Thoracic aorta (tissue), 2 donors: ENCODE measurements around the gene TBATA. TPM values are rescaled to one million over a fixed set of nuclear protein-coding genes. Genes with fewer than 3 reads are reported as not detected.

Source experiments
- ATAC-seq: fragments of 150-250 bp; one replicate; pipeline ENCODE4 v1.8.0; 2017; ENCODE audit warnings: low read depth; ENCODE audit not compliant: insufficient number of reproducible peaks, low FRiP score
- DNase-seq: peaks from one replicate; pipeline ENCODE4 v3.0.0-alpha.2; 2020; ENCODE audit warnings: low spot score
- H3K27ac ChIP-seq, 2 donors: fragments of 200-600 bp; sonication (generic); 1 replicate in 1 of 2; 2 replicates in 1 of 2; pipeline ENCODE4 v1.5.1; 2016; ENCODE audit warnings: mild to moderate bottlenecking in 2 of 2, moderate library complexity in 2 of 2
- H3K27me3 ChIP-seq: fragments of 200-600 bp; sonication (generic); replicated peaks from 2 replicates; pipeline ENCODE4 v1.6.0; 2016; ENCODE audit warnings: mild to moderate bottlenecking; ENCODE audit not compliant: insufficient read depth
- H3K36me3 ChIP-seq: fragments of 200-600 bp; sonication (generic); one replicate; pipeline ENCODE4 v1.5.1; 2016
- H3K4me1 ChIP-seq, 2 donors: fragments of 200-600 bp; sonication (generic); 1 replicate in 1 of 2; 2 replicates in 1 of 2; pipeline versions ENCODE4 v1.5.1 to v1.6.0; 2016; ENCODE audit warnings: low read depth in 2 of 2, mild to moderate bottlenecking in 1 of 2; ENCODE audit not compliant: control insufficient read depth in 1 of 2
- H3K4me3 ChIP-seq: fragments of 200-600 bp; sonication (generic); 2 replicates; pipeline ENCODE4 v1.5.1; 2016; ENCODE audit warnings: mild to moderate bottlenecking
- H3K9me3 ChIP-seq: fragments of 200-600 bp; sonication (generic); 2 replicates; pipeline ENCODE4 v1.5.1; 2016
- total RNA-seq, 2 donors: library from RNA; depleted of rRNA; stranded (reverse); fragments of >200 nt; gene quantifications; one replicate each; pipeline versions ENCODE4 v1.1.0 to v1.2.3, GENCODE V29; 2016
- TF ChIP-seq, protein P1 (sequence below): fragments of 200-600 bp; sonication (generic); IDR thresholded peaks from one replicate; pipeline ENCODE4 v1.5.1; 2019; ENCODE audit warnings: antibody characterized with exemption

TBATA gene
- total RNA-seq, 2 donors from 2014 or later = not detected

DNA sequence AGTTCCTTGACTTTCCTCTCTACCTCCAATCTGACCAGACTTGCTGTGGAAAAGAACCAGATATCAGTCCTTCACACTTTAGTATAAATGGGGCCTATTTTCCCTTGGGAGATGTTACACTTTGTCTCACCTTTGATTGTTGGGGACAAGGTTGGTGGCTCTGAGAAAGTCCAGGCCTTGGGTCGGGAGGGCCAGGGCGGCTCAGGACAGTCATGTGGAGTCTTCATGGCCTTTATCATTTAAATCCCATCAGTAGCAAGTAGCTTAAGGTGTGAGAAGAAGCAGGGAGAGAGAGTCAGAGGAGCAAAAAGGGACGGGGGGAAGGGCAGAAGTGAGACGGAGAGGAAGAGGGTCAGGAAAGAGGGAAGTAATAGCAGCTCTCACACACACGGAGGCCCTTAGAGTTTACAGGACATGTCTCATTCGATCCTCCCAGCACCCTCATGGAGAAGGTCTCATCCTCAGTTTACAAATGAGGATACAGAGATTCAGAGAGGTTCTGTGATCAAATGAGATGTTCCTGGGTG lies 40.5 kb downstream of the TBATA start:
- Histone ChIP-seq H3K4me3 (no peak overlapping the region), H3K36me3 (no peaks in the 10 kb centered on the region), H3K27me3 (no peaks in the 10 kb centered on the region), H3K4me1 (peaks cover 4 to 21% of the 10 kb centered on the region in 2 donors), H3K9me3 (no peaks in the 10 kb centered on the region), H3K27ac (no peak overlapping the region)
- TF ChIP-seq, protein P1, sequence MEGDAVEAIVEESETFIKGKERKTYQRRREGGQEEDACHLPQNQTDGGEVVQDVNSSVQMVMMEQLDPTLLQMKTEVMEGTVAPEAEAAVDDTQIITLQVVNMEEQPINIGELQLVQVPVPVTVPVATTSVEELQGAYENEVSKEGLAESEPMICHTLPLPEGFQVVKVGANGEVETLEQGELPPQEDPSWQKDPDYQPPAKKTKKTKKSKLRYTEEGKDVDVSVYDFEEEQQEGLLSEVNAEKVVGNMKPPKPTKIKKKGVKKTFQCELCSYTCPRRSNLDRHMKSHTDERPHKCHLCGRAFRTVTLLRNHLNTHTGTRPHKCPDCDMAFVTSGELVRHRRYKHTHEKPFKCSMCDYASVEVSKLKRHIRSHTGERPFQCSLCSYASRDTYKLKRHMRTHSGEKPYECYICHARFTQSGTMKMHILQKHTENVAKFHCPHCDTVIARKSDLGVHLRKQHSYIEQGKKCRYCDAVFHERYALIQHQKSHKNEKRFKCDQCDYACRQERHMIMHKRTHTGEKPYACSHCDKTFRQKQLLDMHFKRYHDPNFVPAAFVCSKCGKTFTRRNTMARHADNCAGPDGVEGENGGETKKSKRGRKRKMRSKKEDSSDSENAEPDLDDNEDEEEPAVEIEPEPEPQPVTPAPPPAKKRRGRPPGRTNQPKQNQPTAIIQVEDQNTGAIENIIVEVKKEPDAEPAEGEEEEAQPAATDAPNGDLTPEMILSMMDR = no peak
- DNase-seq = no peak
- no peak for ATAC-seq

DNA sequence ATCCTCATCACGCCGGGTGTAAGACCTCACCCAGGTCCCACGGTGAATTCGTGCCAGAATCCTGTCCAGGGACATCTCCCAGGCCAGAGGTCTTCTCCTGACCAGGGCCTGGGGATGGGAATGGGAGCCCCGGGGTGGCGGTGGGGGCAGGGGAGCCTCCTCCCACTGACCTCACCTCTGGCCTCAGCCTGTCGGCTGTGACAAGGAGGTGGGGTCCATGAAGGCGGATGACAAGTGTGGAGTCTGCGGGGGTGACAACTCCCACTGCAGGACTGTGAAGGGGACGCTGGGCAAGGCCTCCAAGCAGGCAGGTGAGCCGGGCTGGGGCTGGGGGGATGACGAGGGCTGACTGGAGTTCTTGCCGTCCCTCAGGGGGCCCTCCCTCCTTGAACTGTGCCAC lies 41.3 kb downstream of the TBATA start:
- TF ChIP-seq, protein P1 = no peak
- DNase-seq = no peak
- Histone ChIP-seq H3K36me3 (no peaks in the 10 kb centered on the region), H3K4me1 (peaks cover 4 to 21% of the 10 kb centered on the region in 2 donors), H3K27me3 (no peaks in the 10 kb centered on the region), H3K27ac (no peak overlapping the region), H3K4me3 (no peak overlapping the region), H3K9me3 (no peaks in the 10 kb centered on the region)
- ATAC-seq = no peak

DNA sequence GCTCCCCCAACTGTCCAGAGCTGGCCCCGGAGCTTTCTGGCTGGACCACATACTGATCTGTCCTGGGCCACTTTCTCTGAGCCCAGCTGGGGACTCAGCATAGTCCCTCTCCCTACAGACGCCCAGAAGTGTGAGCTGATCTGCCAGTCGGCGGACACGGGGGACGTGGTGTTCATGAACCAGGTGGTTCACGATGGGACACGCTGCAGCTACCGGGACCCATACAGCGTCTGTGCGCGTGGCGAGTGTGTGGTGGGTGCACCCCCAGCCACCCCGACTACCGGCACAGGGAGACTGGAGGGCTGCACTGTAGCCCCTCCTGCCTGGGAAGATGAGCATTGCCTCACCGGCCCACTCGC lies 41.8 kb downstream of the TBATA start:
- Histone ChIP-seq H3K4me1 (peaks cover 4 to 21% of the 10 kb centered on the region in 2 donors), H3K4me3 (no peak overlapping the region), H3K36me3 (no peaks in the 10 kb centered on the region), H3K27me3 (no peaks in the 10 kb centered on the region), H3K9me3 (no peaks in the 10 kb centered on the region), H3K27ac (no peak overlapping the region)
- DNase-seq (no peak), ATAC-seq (no peak)
- TF ChIP-seq, protein P1 = no peak

DNA sequence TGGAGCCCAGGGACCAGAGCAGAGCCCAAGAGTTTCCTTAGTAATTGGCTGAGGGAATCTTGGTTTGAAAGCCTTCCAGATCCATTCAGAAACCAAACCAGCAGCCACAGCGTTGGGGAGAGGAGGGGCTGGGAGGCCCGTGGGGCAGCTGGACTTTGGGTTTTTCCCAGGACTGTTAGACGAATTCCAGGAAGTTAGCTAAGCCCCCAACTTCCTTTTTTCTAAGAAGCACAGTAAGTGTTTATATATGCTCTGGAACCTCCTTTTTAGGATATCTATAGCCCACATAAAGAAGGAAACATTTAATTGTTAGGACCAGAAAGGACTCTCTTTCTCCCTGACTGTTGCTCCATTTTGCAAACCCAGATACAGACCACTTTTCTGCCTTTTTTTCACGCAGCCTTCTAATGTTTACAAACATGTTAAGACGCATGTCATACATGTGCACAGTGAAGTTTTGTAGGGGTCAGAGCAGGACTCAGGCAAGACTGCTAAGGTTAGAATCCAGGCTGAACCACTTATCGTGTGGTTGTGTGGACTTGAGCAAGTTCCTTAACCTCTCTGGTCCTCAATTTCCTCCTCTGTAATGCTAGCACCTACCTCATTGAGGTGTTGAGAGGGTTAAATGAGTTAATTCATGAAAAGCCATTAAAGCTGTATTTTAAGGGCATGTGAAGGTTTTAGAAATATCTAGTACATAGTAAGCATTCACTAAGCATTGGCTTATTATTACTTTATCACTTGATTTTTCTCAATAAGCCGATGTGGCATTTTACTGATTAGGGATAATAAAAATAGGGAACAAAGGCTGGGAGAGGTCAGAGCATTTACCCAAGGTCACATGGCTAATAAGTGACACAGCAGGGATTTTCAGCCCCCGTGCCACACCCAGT lies 42.4 kb downstream of the TBATA start:
- DNase-seq = no peak
- TF ChIP-seq, protein P1 = no peak
- Histone ChIP-seq H3K27me3 (no peaks in the 10 kb centered on the region), H3K36me3 (no peaks in the 10 kb centered on the region), H3K4me3 (no peak overlapping the region), H3K9me3 (no peaks in the 10 kb centered on the region), H3K27ac (no peak overlapping the region), H3K4me1 (peaks cover 4 to 21% of the 10 kb centered on the region in 2 donors)
- no peak for ATAC-seq

DNA sequence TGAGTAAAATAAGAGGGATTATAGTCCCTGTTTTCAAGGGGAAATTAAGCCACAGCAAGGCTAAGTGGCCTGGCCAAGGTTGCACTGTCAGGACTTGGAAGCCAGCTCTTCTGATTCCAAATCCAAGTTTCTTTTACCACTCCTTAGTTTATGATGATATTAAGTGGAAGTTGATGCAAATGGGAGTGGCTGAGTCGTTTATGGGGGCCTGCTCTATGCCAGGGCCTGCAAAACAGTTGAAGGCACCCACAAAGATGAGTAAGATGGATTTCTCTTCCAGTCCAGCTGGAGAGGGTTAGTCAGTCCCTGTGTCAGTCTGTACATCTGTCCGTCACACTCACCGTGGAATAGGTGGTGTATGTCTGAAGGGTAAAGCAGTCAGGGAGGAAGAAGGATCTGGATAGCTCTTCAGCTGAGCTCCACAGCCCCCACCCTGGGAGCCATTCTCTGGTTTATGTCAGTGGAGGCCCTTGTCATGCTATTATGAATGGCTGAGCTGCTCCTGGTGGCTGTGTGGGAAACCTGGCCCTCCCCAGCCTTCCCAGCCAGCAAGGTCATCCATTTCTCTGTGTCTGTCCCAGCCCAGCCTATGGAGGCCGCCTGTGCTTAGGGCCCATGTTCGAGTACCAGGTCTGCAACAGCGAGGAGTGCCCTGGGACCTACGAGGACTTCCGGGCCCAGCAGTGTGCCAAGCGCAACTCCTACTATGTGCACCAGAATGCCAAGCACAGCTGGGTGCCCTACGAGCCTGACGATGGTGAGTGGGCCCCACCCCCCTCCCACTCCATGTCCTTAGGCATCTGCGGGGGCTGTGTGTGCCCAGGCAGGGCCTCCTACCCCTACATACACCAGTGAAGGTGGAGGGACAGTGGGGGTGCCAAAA lies 44.5 kb downstream of the TBATA start:
- Histone ChIP-seq H3K27ac (no peak overlapping the region), H3K27me3 (no peaks in the 10 kb centered on the region), H3K9me3 (no peaks in the 10 kb centered on the region), H3K4me3 (no peak overlapping the region), H3K4me1 (peaks cover 0 to 9% of the 10 kb centered on the region in 2 donors), H3K36me3 (no peaks in the 10 kb centered on the region)
- ATAC-seq = no peak
- TF ChIP-seq, protein P1 = no peak
- DNase-seq = no peak
